Spleen (tissue), 11 donors: ENCODE measurements around the gene TNS4. TPM values are rescaled to one million over a fixed set of nuclear protein-coding genes. Genes with fewer than 3 reads are reported as not detected.
A peak's percentile ranks its signal among the peaks of the same experiment; 100 is the strongest.

Source experiments
- DNase-seq: peaks from one replicate; pipeline ENCODE4 v3.0.0-alpha.2; 2020
- H3K27ac ChIP-seq, 8 donors: fragments of 200-600 bp; sonication (generic) in 7 of 8; 1 replicate in 4 of 8; 2 replicates in 4 of 8; pipeline versions ENCODE4 v1.5.0 to v1.8.0; 2016 to 2021; ENCODE audit warnings: inconsistent platforms in 4 of 8, mild to moderate bottlenecking in 4 of 8, moderate library complexity in 1 of 8
- H3K27me3 ChIP-seq, 7 donors: fragments of 200-600 bp; sonication (generic) in 6 of 7; replicated peaks in 1 of 7; 1 replicate in 4 of 7; 2 replicates in 3 of 7; pipeline versions ENCODE4 v1.5.0 to v1.8.0; 2016 to 2021; ENCODE audit warnings: inconsistent platforms in 3 of 7, mild to moderate bottlenecking in 1 of 7
- H3K36me3 ChIP-seq, 6 donors: fragments of 200-600 bp; sonication (generic) in 5 of 6; 1 replicate in 4 of 6; 2 replicates in 2 of 6; pipeline versions ENCODE4 v1.5.0 to v1.8.0; 2016 to 2021; ENCODE audit warnings: inconsistent platforms in 2 of 6
- H3K4me1 ChIP-seq, 6 donors: fragments of 200-600 bp; sonication (generic) in 5 of 6; 1 replicate in 3 of 6; 2 replicates in 3 of 6; pipeline versions ENCODE4 v1.5.0 to v1.8.0; 2016 to 2021; ENCODE audit warnings: inconsistent platforms in 3 of 6
- H3K4me3 ChIP-seq, 8 donors: fragments of 200-600 bp; sonication (generic) in 7 of 8; 1 replicate in 4 of 8; 2 replicates in 4 of 8; pipeline versions ENCODE4 v1.5.0 to v1.8.0; 2016 to 2021; ENCODE audit warnings: inconsistent platforms in 4 of 8, mild to moderate bottlenecking in 4 of 8, moderate library complexity in 2 of 8
- H3K9me3 ChIP-seq, 8 donors: fragments of 200-600 bp; sonication (generic) in 7 of 8; 1 replicate in 4 of 8; 2 replicates in 4 of 8; pipeline versions ENCODE4 v1.5.0 to v1.8.0; 2016 to 2021; ENCODE audit warnings: inconsistent platforms in 4 of 8
- POLR2A ChIP-seq, 3 donors: fragments of 450-650 bp; IDR thresholded peaks; one replicate each; pipeline ENCODE4 v1.5.1; 2017; ENCODE audit warnings: antibody characterized with exemption in 3 of 3, mild to moderate bottlenecking in 1 of 3
- POLR2AphosphoS5 ChIP-seq, 3 donors: sonication (generic); formaldehyde crosslinking; IDR thresholded peaks; one replicate each; pipeline ENCODE4 v1.5.1; 2017; ENCODE audit warnings: antibody characterized with exemption in 3 of 3
- WGBS, 5 donors: extraction: QIAGEN DNeasy Blood & Tissue Kit in 3 of 5; methylation state at CpG; one replicate each; pipeline versions ENCODE4 v1.1.5 to v1.1.7; 2013 to 2018; 5-methylcytosine and 5-hydroxymethylcytosine counted together
- intact Hi-C: fragments of 100-400 bp; cut with DNase I; formaldehyde crosslinking; loops from one replicate; pipeline ENCODE4 v1.15.0; 2023; ENCODE audit warnings: low total_unique reads
- polyA plus RNA-seq, 3 donors: library from polyadenylated mRNA; stranded (reverse); fragments of 200-250 nt; gene quantifications; one replicate each; pipeline ENCODE4 v1.2.1, GENCODE V29; 2013
- total RNA-seq, 7 donors: library from RNA; depleted of rRNA in 3 of 7; stranded (reverse); fragments of >200 nt in 3 of 7; fragmentation: NEBNext Ultra II Directional in 4 of 7; extraction: Animal tissue kit (Norgen Biotek cat#: 25700) in 4 of 7; gene quantifications; one replicate each; pipeline versions ENCODE4 v1.1.0 to v1.2.1, GENCODE V29; 2016 to 2021
- TF ChIP-seq, protein P1 (sequence below), 11 experiments: fragments of 200-600 bp in 7 of 11; fragments of 450-650 bp in 4 of 11; sonication (generic) in 4 of 11; IDR thresholded peaks in 8 of 11; conservative IDR thresholded peaks in 3 of 11; 1 replicate in 7 of 11; 2 replicates in 4 of 11; pipeline versions ENCODE4 v1.4.0 to v1.8.0; 2016 to 2021; ENCODE audit warnings: antibody characterized with exemption in 11 of 11, inconsistent platforms in 4 of 11, mild to moderate bottlenecking in 1 of 11
- donor health status: healthy with polysubstance abuse.
- donor health status: DM: no; HTN: no; CAD: no; lungs with moderate emphysema.
- donor health status: DM: no; HTN: no; CAD: no.
- donor health status: Bipolar disorder and iron deficiency.
- donor health status: healthy.
- donor health status: DM: no; HTN: no; CAD: no.
- donor health status: DM: yes; HTN: yes; CAD: no.

TNS4 gene
- total and polyA plus RNA-seq, 10 donors, result 0.14 to 1.3 (median 0.37) TPM; not detected in 1

- Histone ChIP-seq H3K27ac (peak overlapping the region; percentile 24 to 89 (median 64)), H3K4me3 (peak overlapping the region in 5 of 8 donors; percentile 67 to 92 (median 79))
- intact Hi-C loops, result no loop called here
Observed at GRCh38 chr17:40448213-40448638, 53.2 kb downstream of the TNS4 start.

DNA sequence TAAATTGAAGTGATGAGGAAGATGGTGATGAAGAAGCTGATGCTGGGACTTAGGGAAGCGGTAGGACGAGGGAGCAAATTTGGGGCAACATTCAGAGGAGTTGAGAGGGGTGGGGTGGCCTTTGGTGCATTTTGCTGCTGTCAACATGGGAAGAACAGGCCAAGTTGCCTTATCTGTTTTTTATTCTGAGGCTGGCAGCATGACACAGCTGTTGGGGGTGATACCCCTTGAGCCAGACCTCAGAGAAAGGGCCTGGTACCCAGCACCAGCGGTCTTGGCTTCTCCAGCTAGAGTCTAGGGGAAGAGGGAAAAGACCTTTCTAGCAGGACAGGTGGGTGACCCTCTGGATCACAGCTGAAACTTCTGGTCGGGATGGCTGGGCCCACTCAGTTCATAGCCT, 53.6 kb downstream of the TNS4 start:
- Histone ChIP-seq H3K36me3 (peaks cover 0 to 9% (median 0%) of the 10 kb centered on the region in 6 donors), H3K27me3 (peaks cover 0 to 18% (median 2%) of the 10 kb centered on the region in 7 donors), H3K27ac (peak overlapping the region; percentile 24 to 89 (median 64)), H3K4me1 (peaks cover 33 to 97% (median 75%) of the 10 kb centered on the region in 6 donors), H3K4me3 (peak overlapping the region in 6 of 8 donors; percentile 5 to 92 (median 75)), H3K9me3 (no peaks in the 10 kb centered on the region)
- TF ChIP-seq POLR2A (IDR thresholded peaks at IDR 0.05) (no peak), POLR2AphosphoS5 (IDR thresholded peaks at IDR 0.05) (no peak)
- TF ChIP-seq, protein P1, sequence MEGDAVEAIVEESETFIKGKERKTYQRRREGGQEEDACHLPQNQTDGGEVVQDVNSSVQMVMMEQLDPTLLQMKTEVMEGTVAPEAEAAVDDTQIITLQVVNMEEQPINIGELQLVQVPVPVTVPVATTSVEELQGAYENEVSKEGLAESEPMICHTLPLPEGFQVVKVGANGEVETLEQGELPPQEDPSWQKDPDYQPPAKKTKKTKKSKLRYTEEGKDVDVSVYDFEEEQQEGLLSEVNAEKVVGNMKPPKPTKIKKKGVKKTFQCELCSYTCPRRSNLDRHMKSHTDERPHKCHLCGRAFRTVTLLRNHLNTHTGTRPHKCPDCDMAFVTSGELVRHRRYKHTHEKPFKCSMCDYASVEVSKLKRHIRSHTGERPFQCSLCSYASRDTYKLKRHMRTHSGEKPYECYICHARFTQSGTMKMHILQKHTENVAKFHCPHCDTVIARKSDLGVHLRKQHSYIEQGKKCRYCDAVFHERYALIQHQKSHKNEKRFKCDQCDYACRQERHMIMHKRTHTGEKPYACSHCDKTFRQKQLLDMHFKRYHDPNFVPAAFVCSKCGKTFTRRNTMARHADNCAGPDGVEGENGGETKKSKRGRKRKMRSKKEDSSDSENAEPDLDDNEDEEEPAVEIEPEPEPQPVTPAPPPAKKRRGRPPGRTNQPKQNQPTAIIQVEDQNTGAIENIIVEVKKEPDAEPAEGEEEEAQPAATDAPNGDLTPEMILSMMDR (IDR thresholded peaks at IDR 0.05 in 8 of 11, conservative IDR thresholded peaks at IDR 0.05 in 3 of 11), result no peak
- intact Hi-C loops, result no loop called here
- 45 to 66% (median 58%) methylated on average over 4 of the region's 4 CpGs for WGBS, 5 donors
- DNase-seq, result no peak

More at GRCh38 chr17:40448213-40448638, 53.2 kb downstream of the TNS4 start:
- DNase-seq, result no peak
- TF ChIP-seq, protein P1 (IDR thresholded peaks at IDR 0.05 in 8 of 11, conservative IDR thresholded peaks at IDR 0.05 in 3 of 11), result no peak
- peak in 2 of 3 donors; percentile 23 to 56 for TF ChIP-seq POLR2AphosphoS5 (IDR thresholded peaks at IDR 0.05)
- Histone ChIP-seq H3K9me3 (no peaks in the 10 kb centered on the region), H3K36me3 (peaks cover 0 to 14% (median 2%) of the 10 kb centered on the region in 6 donors), H3K4me1 (peaks cover 33 to 97% (median 72%) of the 10 kb centered on the region in 6 donors), H3K27me3 (peaks cover 0 to 14% (median 0%) of the 10 kb centered on the region in 7 donors)
- WGBS, 5 donors, result 4 to 11% (median 7%) methylated on average over 8 of the region's 8 CpGs

GRCh38 chr17:40447148-40447644, 54.2 kb downstream of the TNS4 start:
- DNase-seq, result no peak
- Histone ChIP-seq H3K4me3 (peak overlapping the region in 7 of 8 donors; percentile 0 to 92 (median 79)), H3K4me1 (peaks cover 33 to 97% (median 77%) of the 10 kb centered on the region in 6 donors), H3K36me3 (peaks cover 0 to 3% (median 0%) of the 10 kb centered on the region in 6 donors), H3K9me3 (no peaks in the 10 kb centered on the region), H3K27ac (peak overlapping the region; percentile 27 to 89 (median 64)), H3K27me3 (peaks cover 0 to 24% (median 3%) of the 10 kb centered on the region in 7 donors)
- 64 to 80% (median 69%) methylated on average over 8 of the region's 8 CpGs for WGBS, 5 donors
- intact Hi-C loops, result no loop called here
- TF ChIP-seq POLR2AphosphoS5 (IDR thresholded peaks at IDR 0.05) (peak; percentile 40 to 65 (median 47)), POLR2A (IDR thresholded peaks at IDR 0.05) (no peak)

GRCh38 chr17:40445751-40446468, 55.5 kb downstream of the TNS4 start:
- Histone ChIP-seq H3K9me3 (no peaks in the 10 kb centered on the region), H3K4me3 (peak overlapping the region; percentile 39 to 92 (median 75)), H3K27ac (peak overlapping the region; percentile 45 to 90 (median 84)), H3K27me3 (peaks cover 0 to 26% (median 3%) of the 10 kb centered on the region in 7 donors), H3K36me3 (no peaks in the 10 kb centered on the region), H3K4me1 (peaks cover 27 to 93% (median 79%) of the 10 kb centered on the region in 6 donors)
- intact Hi-C loops, result no loop called here
- DNase-seq, result no peak
- TF ChIP-seq POLR2A (IDR thresholded peaks at IDR 0.05), result no peak
- TF ChIP-seq, protein P1 (IDR thresholded peaks at IDR 0.05 in 8 of 11, conservative IDR thresholded peaks at IDR 0.05 in 3 of 11), result peak in 2 of 11 experiments; percentile 7 to 13
- WGBS, 5 donors, result 53 to 75% (median 67%) methylated on average over 11 of the region's 11 CpGs
